Aortic smooth muscle cell (primary cell): ENCODE results near the gene CLCN6. TPM values are rescaled to one million over a fixed set of nuclear protein-coding genes. Genes with fewer than 3 reads are reported as not detected.

Experiments
- total RNA-seq: library from RNA; depleted of rRNA; stranded (reverse); fragments of >200 nt; gene quantifications from 2 replicates; pipeline ENCODE4 v1.2.3, GENCODE V29; 2014

CLCN6 gene, protein sequence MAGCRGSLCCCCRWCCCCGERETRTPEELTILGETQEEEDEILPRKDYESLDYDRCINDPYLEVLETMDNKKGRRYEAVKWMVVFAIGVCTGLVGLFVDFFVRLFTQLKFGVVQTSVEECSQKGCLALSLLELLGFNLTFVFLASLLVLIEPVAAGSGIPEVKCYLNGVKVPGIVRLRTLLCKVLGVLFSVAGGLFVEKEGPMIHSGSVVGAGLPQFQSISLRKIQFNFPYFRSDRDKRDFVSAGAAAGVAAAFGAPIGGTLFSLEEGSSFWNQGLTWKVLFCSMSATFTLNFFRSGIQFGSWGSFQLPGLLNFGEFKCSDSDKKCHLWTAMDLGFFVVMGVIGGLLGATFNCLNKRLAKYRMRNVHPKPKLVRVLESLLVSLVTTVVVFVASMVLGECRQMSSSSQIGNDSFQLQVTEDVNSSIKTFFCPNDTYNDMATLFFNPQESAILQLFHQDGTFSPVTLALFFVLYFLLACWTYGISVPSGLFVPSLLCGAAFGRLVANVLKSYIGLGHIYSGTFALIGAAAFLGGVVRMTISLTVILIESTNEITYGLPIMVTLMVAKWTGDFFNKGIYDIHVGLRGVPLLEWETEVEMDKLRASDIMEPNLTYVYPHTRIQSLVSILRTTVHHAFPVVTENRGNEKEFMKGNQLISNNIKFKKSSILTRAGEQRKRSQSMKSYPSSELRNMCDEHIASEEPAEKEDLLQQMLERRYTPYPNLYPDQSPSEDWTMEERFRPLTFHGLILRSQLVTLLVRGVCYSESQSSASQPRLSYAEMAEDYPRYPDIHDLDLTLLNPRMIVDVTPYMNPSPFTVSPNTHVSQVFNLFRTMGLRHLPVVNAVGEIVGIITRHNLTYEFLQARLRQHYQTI
- total RNA-seq, result 9.6 and 13.7 TPM in 2 replicates

DNA sequence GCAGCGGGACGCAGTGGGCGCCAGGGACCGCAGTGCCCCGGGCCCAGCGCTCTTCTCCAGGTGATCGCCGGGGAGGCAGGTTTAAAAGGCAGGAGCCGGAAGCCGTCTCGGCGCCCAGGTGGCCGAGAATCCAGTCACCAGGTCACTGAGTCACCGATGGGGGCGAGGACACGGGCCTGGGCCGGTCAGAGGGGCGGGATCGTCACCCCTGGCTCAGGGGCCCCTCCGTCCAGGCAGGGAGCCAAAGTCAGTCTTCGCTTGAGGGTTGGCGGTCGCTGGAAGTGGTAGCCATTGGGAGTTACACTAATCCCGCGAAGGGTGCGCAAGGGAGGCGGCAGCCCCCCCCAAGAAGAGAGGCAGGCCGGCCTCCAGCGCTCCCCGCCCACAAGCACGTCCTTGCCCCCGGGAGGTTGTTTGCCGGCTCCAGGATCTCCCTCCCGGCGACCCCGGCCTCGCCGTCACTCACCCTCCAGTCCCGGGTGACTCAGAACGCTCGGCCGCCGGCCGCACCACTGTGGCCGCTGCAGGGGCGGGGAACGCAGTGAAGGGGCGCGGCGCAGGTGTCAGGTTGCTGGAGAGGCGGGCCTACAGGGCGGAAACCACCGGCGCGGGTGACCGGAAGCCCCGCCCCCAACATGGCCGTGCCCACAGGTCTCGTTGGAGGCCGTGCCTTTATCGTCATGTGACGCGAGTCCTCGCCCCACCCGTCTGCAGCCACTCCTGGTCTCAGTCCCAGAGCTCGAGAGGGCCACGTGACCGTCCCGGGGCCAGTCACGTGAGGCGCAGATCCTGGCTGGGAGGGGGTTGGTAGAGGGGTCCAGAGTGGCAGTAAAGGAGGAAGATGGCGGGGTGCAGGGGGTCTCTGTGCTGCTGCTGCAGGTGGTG is at the start of gene CLCN6, which contains the start of gene MTHFR:
Gene CLCN6, plus strand, starts transcription at position 770 of the 885 bp plus-strand sequence. Its CDS starts 72 bp downstream, at position 842.
Gene MTHFR, minus strand, starts transcription at position 543 of the 885 bp plus-strand sequence. CDS start 2,848 bp downstream, outside the sequence.

DNA sequence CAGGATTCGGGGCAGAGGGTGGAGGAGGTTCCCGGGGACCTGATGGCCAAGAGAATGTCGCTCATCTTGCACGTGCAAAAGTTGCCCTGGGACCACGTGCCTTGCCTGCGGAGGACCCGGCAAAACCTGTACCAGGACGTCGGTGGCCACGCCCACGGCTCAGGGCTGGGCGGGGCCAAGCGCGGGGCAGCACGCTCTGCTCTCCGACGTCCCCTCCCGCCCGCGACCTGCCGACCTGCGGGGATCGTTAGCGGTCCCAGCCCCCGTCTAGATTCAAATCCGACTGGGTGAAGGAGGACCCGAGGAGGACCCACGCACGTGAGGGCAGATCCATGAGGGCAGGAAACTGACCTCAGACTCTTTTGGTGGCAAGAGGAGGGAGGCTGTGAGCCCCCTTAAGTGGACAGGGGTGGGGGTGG is 44.0 kb upstream of the CLCN6 start, which contains the start of gene C1orf167:
Gene C1orf167, plus strand, starts transcription at position 206 of the 419 bp plus-strand sequence. CDS start 2,208 bp downstream, outside the sequence.

DNA sequence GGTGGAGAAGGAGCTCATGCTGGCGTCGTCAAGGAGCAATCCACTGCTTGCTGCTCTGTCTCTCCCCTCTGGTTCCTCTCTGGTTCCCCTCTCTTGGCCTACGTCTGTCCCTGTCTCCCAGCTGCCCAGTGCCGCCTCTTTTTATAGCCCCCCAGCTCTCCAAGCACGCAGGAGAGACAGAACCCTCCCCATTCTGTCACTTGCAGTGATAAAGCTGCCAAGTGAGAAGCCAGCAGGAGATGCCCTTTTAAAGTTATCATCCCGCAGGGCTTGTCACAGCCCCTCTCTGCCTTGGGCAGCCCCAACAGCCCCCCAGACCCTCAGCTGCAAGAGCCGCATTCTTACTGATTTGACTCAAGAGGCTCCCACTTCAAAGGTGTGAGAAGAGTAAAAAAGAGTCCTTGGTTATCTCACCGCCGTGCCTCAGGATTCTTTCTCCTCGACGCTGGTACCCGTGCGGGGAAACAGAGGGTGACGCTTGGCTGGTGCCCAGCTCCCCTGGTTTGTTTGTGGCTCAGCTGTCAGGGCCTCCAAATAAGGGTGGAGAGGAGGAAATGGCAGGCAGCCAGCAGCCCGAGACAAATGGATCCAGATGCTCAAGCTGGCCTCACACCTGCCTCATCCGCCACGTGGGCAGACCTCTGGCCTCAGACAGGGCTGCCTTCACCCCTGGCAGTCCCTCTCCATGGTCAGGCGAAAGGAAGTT is 41.8 kb downstream of the CLCN6 start, which contains the start of gene NPPA:
Gene NPPA, minus strand, starts transcription at position 117 of the 706 bp plus-strand sequence. Its CDS starts 99 bp downstream, at position 18.

GRCh38 chr1:11858613-11858967 is 52.6 kb downstream of the CLCN6 start, which contains the start of gene NPPB:
Gene NPPB, minus strand, starts transcription at chr1:11858945. Its CDS starts 112 bp downstream, at chr1:11858833.

Other genes starting within 250 kb of the CLCN6 start
- 0.25 and 0.26 TPM in 2 replicates for gene FBXO2, start 151.8 kb upstream of the CLCN6 start, total RNA-seq
- gene FBXO44, start 151.3 kb upstream of the CLCN6 start, total RNA-seq, result 8.9 and 10.2 TPM in 2 replicates
- 3.8 and 4.8 TPM in 2 replicates for gene FBXO6, start 142.0 kb upstream of the CLCN6 start, total RNA-seq
- gene MAD2L2, start 125.0 kb upstream of the CLCN6 start, total RNA-seq, result 30.8 and 37.4 TPM in 2 replicates
- gene DRAXIN, start 114.5 kb upstream of the CLCN6 start, total RNA-seq, result 0.50 and 0.53 TPM in 2 replicates
- 28.0 and 33.4 TPM in 2 replicates for gene AGTRAP, start 70.1 kb upstream of the CLCN6 start, total RNA-seq
- 0.92 and 0.99 TPM in 2 replicates for gene C1orf167, start 44.0 kb upstream of the CLCN6 start, total RNA-seq
- gene MTHFR, start 227 bp upstream of the CLCN6 start, total RNA-seq, result 37.0 and 49.1 TPM in 2 replicates
- gene NPPA, start 41.6 kb downstream of the CLCN6 start, total RNA-seq, result not detected in 2 replicates
- gene NPPB, start 52.8 kb downstream of the CLCN6 start, total RNA-seq, result 0.12 TPM in 1 of 2 replicates, not detected in the other
- gene KIAA2013, start 120.2 kb downstream of the CLCN6 start, total RNA-seq, result 38.7 and 49.8 TPM in 2 replicates
- 334 and 353 TPM in 2 replicates for gene PLOD1, start 128.5 kb downstream of the CLCN6 start, total RNA-seq
- gene MFN2, start 174.3 kb downstream of the CLCN6 start, total RNA-seq, result 53.6 and 57.3 TPM in 2 replicates
- gene MIIP, start 213.3 kb downstream of the CLCN6 start, total RNA-seq, result 13.6 and 13.7 TPM in 2 replicates